ENCODE data around the gene SCARF2. TPM values are rescaled to one million over a fixed set of nuclear protein-coding genes. Genes with fewer than 3 reads are reported as not detected.

Gene SCARF2
- total and polyA plus RNA-seq, 10 donors: 1.1 to 18.0 (median 9.4) TPM

DNA sequence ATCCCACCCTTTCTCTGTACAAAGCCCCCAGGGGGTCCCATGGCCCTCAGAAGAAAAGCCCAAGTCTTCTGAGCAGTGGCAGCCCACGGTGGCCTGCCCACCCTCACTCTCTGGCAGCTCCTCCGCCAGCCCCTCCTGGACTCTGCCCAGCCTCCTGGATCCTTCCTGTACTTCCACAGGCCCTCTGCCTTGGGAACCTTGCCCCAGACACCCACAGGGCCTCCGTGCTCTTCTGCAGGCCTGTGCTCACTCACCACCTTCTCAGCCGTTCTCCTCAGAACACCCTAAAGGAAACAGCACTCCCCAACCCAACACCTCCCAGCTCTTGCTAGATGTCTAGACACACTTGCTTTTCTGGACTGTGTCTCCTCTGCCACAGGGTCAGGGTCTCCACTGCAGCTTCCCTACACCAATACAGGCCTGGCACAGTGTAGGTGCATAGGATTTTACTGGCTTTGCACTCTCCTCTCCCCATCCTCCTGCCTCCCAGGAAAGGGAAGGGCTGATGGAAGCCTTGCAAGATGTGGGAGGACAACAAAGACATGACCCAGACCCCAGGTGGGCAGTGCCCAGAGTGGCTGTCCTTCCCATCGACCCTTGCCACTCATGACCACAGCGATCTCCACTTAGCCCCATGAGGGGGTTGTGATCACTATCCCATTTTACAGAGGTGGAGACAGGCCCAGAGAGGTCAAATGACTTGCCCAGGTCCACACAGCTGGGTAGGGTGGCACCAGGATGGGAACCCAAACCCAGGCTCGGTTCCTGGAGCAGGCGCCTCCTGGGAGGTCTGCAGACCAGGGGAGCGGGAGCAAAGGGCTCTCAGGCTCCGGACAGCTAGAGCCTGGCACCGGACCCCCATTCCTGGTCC lies 2.0 kb downstream of the SCARF2 start:
- Histone ChIP-seq H3K4me3 (peak overlapping the region; percentile 29 to 71 (median 47)), H3K9me3 (no peaks in the 10 kb centered on the region), H3K36me3 (peaks cover 0 to 2% (median 0%) of the 10 kb centered on the region in 6 donors), H3K27ac (peak overlapping the region in 6 of 8 donors; percentile 58 to 85 (median 80)), H3K4me1 (peaks cover 10 to 81% (median 47%) of the 10 kb centered on the region in 6 donors), H3K27me3 (replicated peaks in 1 of 7) (peaks cover 3 to 84% (median 51%) of the 10 kb centered on the region in 7 donors)
- DNase-seq: peak; percentile 47
- TF ChIP-seq, protein P1, sequence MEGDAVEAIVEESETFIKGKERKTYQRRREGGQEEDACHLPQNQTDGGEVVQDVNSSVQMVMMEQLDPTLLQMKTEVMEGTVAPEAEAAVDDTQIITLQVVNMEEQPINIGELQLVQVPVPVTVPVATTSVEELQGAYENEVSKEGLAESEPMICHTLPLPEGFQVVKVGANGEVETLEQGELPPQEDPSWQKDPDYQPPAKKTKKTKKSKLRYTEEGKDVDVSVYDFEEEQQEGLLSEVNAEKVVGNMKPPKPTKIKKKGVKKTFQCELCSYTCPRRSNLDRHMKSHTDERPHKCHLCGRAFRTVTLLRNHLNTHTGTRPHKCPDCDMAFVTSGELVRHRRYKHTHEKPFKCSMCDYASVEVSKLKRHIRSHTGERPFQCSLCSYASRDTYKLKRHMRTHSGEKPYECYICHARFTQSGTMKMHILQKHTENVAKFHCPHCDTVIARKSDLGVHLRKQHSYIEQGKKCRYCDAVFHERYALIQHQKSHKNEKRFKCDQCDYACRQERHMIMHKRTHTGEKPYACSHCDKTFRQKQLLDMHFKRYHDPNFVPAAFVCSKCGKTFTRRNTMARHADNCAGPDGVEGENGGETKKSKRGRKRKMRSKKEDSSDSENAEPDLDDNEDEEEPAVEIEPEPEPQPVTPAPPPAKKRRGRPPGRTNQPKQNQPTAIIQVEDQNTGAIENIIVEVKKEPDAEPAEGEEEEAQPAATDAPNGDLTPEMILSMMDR (IDR thresholded peaks at IDR 0.05 in 8 of 11, conservative IDR thresholded peaks at IDR 0.05 in 3 of 11): no peak
- no peak for TF ChIP-seq POLR2AphosphoS5 (IDR thresholded peaks at IDR 0.05)
- TF ChIP-seq POLR2A (IDR thresholded peaks at IDR 0.05): no peak
- intact Hi-C loops (cut with DNase I; ENCODE audit: low total_unique reads): no loop called here
- WGBS, 5 donors: 62 to 70% (median 63%) methylated on average over 8 to 11 of the region's 11 CpGs

DNA sequence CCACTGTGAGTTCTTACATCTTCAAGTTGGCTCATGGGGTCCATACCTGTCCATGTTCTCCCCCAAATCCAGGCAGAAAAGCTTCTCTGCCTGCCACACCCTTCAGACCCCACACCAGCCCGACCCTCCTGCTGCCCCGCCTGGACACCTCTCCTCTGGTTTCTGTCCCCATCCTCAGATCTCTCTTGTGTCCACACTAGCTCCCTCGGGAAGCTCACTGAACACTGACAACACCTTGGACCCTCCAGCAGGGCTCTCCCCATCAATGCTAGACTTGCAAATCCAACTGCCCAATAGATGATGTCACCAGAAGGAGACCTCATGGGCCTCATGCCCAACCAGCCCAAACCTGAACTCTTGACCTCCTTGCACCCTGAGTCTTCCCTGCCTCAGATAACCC lies 2.9 kb downstream of the SCARF2 start:
- WGBS, 5 donors: 84 to 99% (median 91%) methylated on average over 3 of the region's 3 CpGs
- TF ChIP-seq, protein P1 (IDR thresholded peaks at IDR 0.05 in 8 of 11, conservative IDR thresholded peaks at IDR 0.05 in 3 of 11): no peak
- TF ChIP-seq POLR2AphosphoS5 (IDR thresholded peaks at IDR 0.05): no peak
- no peak for TF ChIP-seq POLR2A (IDR thresholded peaks at IDR 0.05)
- H3K36me3 ChIP-seq: peaks cover 0 to 8% (median 0%) of the 10 kb centered on the region in 6 donors
- H3K27ac ChIP-seq: peak overlapping the region in 1 of 8 donors; percentile 85
- no peak overlapping the region for H3K4me3 ChIP-seq
- H3K4me1 ChIP-seq: peaks cover 19 to 88% (median 56%) of the 10 kb centered on the region in 6 donors
- no peaks in the 10 kb centered on the region for H3K9me3 ChIP-seq
- H3K27me3 ChIP-seq (replicated peaks in 1 of 7): peaks cover 3 to 93% (median 60%) of the 10 kb centered on the region in 7 donors
- intact Hi-C loops (cut with DNase I; ENCODE audit: low total_unique reads): no loop called here
- DNase-seq: peak; percentile 40

DNA sequence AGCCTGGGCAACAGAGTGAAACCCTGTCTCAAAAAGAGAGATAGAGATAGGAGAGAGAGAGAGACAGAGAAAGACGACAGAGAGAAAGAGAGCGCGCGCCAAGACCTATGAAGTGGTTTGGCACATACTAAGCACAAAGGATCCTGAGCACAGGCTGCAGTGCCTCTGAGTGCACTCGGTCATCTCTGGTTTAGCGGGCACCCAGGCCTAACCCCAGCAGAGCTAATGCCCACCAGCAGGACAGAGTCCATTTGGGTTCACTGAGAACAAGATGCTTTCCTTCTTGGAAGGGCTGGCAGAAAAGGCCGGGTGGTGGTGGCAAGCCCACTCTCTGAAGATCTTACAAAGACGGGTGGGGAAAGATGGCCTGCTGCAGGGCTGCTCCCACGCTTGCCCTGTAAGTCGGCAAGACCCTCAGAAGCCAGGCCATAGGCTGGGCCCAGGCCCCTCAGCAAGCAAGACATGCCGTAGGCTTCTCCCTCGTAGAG lies 3.3 kb downstream of the SCARF2 start:
- H3K27me3 ChIP-seq (replicated peaks in 1 of 7): peaks cover 3 to 97% (median 64%) of the 10 kb centered on the region in 7 donors
- TF ChIP-seq POLR2AphosphoS5 (IDR thresholded peaks at IDR 0.05) (no peak), POLR2A (IDR thresholded peaks at IDR 0.05) (no peak)
- TF ChIP-seq, protein P1 (IDR thresholded peaks at IDR 0.05 in 8 of 11, conservative IDR thresholded peaks at IDR 0.05 in 3 of 11): no peak
- H3K4me3 ChIP-seq: no peak overlapping the region
- intact Hi-C loops (cut with DNase I; ENCODE audit: low total_unique reads): no loop called here
- peaks cover 24 to 91% (median 60%) of the 10 kb centered on the region in 6 donors for H3K4me1 ChIP-seq
- no peaks in the 10 kb centered on the region for H3K9me3 ChIP-seq
- no peak overlapping the region for H3K27ac ChIP-seq
- H3K36me3 ChIP-seq: peaks cover 0 to 11% (median 0%) of the 10 kb centered on the region in 6 donors
- whole genome bisulfite sequencing, 5 donors: 84 to 96% (median 92%) methylated on average over 12 of the region's 12 CpGs
- peak; percentile 54 for DNase-seq

Measured in spleen (tissue), 11 donors.